HepG2 (cell line): ENCODE results near the gene TOP1.

Experiments
- AGO1 ChIP-seq: fragments of 200-400 bp; formaldehyde crosslinking; IDR thresholded peaks from 2 replicates; pipeline ENCODE4 v1.6.1; 2017; ENCODE audit warnings: mild to moderate bottlenecking, low read depth, low read length, moderate library complexity; ENCODE audit not compliant: poor library complexity, severe bottlenecking
- ARNT2 ChIP-seq: sonication (generic); formaldehyde crosslinking; IDR thresholded peaks from 2 replicates; pipeline ENCODE4 v1.8.0; 2022; ENCODE audit warnings: mild to moderate bottlenecking, low read depth, missing genetic modification reagents, moderate library complexity
- CBFB ChIP-seq: sonication (generic); formaldehyde crosslinking; IDR thresholded peaks from 2 replicates; pipeline ENCODE4 v1.4.0; 2020; ENCODE audit warnings: missing genetic modification reagents
- E2F1 ChIP-seq: sonication (generic); formaldehyde crosslinking; IDR thresholded peaks from 2 replicates; pipeline ENCODE4 v1.5.0; 2020; ENCODE audit warnings: missing genetic modification reagents
- FOSL1 ChIP-seq: sonication (generic); formaldehyde crosslinking; IDR thresholded peaks from 2 replicates; pipeline ENCODE4 v1.9.0; 2021; ENCODE audit warnings: missing genetic modification reagents, borderline replicate concordance
- FOSL2 ChIP-seq: sonication (generic); formaldehyde crosslinking; IDR thresholded peaks from 2 replicates; pipeline ENCODE4 v1.4.0; 2020; ENCODE audit warnings: missing genetic modification reagents
- HOXD1 ChIP-seq: sonication (generic); formaldehyde crosslinking; IDR thresholded peaks from 2 replicates; pipeline ENCODE4 v1.5.0; 2020; ENCODE audit warnings: missing genetic modification reagents
- MAFF ChIP-seq: IDR thresholded peaks from 2 replicates; pipeline ENCODE4 v1.6.1; 2011; ENCODE audit warnings: low read depth, low read length, improper control_type of control experiment
- MXD4 ChIP-seq: IDR thresholded peaks from 2 replicates; pipeline ENCODE4 v1.6.1; 2016; ENCODE audit warnings: mild to moderate bottlenecking, missing biosample characterization, missing genetic modification reagents
- PATZ1 ChIP-seq: sonication (generic); formaldehyde crosslinking; IDR thresholded peaks from 2 replicates; pipeline ENCODE4 v1.4.0; 2020; ENCODE audit warnings: missing genetic modification reagents
- REPIN1 ChIP-seq: sonication (generic); formaldehyde crosslinking; IDR thresholded peaks from 2 replicates; pipeline ENCODE4 v1.8.0; 2022; ENCODE audit warnings: missing genetic modification reagents, low read depth, mild to moderate bottlenecking, borderline replicate concordance
- U2AF2 ChIP-seq: fragments of 200-400 bp; formaldehyde crosslinking; IDR thresholded peaks from 2 replicates; pipeline ENCODE4 v1.6.1; 2017; ENCODE audit warnings: low read depth, mild to moderate bottlenecking, low read length
- TF ChIP-seq, protein P1 (sequence below): sonication (generic); formaldehyde crosslinking; IDR thresholded peaks from 2 replicates; pipeline ENCODE4 v1.5.0; 2020; ENCODE audit warnings: mild to moderate bottlenecking, missing genetic modification reagents, moderate library complexity

- TF ChIP-seq HOXD1 (CRISPR knock-in tag) (no peak), CBFB (CRISPR knock-in tag) (no peak), E2F1 (no peak), REPIN1 (no peak), FOSL2 (CRISPR knock-in tag) (no peak), U2AF2 (no peak), FOSL1 (CRISPR knock-in tag) (no peak), MXD4 (CRISPR knock-in tag) (no peak), AGO1 (no peak), ARNT2 (CRISPR knock-in tag) (no peak), PATZ1 (CRISPR knock-in tag) (no peak), MAFF (no peak)
- TF ChIP-seq, protein P1, sequence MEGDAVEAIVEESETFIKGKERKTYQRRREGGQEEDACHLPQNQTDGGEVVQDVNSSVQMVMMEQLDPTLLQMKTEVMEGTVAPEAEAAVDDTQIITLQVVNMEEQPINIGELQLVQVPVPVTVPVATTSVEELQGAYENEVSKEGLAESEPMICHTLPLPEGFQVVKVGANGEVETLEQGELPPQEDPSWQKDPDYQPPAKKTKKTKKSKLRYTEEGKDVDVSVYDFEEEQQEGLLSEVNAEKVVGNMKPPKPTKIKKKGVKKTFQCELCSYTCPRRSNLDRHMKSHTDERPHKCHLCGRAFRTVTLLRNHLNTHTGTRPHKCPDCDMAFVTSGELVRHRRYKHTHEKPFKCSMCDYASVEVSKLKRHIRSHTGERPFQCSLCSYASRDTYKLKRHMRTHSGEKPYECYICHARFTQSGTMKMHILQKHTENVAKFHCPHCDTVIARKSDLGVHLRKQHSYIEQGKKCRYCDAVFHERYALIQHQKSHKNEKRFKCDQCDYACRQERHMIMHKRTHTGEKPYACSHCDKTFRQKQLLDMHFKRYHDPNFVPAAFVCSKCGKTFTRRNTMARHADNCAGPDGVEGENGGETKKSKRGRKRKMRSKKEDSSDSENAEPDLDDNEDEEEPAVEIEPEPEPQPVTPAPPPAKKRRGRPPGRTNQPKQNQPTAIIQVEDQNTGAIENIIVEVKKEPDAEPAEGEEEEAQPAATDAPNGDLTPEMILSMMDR (CRISPR knock-in tag), result no peak
Measured at GRCh38 chr20:41076776-41077175, 48.2 kb downstream of the TOP1 start.
